Measurements from ENCODE around the gene TAOK1. TPM values are rescaled to one million over a fixed set of nuclear protein-coding genes. Genes with fewer than 3 reads are reported as not detected.

The TAOK1 gene
- total and polyA plus RNA-seq, 2 of the 13 experiments (the other 11 are each of a cell fraction or from before 2014, with no cell fraction given), result 14.1 to 23.0 TPM

GRCh38 chr17:29574732-29575510 lies 184.8 kb downstream of the TAOK1 start (continued):
- TF ChIP-seq, protein P1, sequence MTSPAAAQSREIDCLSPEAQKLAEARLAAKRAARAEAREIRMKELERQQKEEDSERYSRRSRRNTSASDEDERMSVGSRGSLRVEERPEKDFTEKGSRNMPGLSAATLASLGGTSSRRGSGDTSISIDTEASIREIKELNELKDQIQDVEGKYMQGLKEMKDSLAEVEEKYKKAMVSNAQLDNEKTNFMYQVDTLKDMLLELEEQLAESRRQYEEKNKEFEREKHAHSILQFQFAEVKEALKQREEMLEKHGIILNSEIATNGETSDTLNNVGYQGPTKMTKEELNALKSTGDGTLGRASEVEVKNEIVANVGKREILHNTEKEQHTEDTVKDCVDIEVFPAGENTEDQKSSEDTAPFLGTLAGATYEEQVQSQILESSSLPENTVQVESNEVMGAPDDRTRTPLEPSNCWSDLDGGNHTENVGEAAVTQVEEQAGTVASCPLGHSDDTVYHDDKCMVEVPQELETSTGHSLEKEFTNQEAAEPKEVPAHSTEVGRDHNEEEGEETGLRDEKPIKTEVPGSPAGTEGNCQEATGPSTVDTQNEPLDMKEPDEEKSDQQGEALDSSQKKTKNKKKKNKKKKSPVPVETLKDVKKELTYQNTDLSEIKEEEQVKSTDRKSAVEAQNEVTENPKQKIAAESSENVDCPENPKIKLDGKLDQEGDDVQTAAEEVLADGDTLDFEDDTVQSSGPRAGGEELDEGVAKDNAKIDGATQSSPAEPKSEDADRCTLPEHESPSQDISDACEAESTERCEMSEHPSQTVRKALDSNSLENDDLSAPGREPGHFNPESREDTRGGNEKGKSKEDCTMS (CRISPR knock-in tag; conservative IDR thresholded peaks at IDR 0.05), result no peak
- no peak for TF ChIP-seq ZNF33B (CRISPR knock-in tag; IDR thresholded peaks at IDR 0.05)
- peak; percentile 81 for TF ChIP-seq BORCS8-MEF2B (CRISPR knock-in tag; IDR thresholded peaks at IDR 0.05)
- TF ChIP-seq SETDB1 (CRISPR knock-in tag; IDR thresholded peaks at IDR 0.05; ENCODE audit: borderline replicate concordance), result no peak
- TF ChIP-seq, protein P2, sequence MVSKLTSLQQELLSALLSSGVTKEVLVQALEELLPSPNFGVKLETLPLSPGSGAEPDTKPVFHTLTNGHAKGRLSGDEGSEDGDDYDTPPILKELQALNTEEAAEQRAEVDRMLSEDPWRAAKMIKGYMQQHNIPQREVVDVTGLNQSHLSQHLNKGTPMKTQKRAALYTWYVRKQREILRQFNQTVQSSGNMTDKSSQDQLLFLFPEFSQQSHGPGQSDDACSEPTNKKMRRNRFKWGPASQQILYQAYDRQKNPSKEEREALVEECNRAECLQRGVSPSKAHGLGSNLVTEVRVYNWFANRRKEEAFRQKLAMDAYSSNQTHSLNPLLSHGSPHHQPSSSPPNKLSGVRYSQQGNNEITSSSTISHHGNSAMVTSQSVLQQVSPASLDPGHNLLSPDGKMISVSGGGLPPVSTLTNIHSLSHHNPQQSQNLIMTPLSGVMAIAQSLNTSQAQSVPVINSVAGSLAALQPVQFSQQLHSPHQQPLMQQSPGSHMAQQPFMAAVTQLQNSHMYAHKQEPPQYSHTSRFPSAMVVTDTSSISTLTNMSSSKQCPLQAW (CRISPR knock-in tag; IDR thresholded peaks at IDR 0.05), result peak; percentile 77
- TF ChIP-seq, protein P3, sequence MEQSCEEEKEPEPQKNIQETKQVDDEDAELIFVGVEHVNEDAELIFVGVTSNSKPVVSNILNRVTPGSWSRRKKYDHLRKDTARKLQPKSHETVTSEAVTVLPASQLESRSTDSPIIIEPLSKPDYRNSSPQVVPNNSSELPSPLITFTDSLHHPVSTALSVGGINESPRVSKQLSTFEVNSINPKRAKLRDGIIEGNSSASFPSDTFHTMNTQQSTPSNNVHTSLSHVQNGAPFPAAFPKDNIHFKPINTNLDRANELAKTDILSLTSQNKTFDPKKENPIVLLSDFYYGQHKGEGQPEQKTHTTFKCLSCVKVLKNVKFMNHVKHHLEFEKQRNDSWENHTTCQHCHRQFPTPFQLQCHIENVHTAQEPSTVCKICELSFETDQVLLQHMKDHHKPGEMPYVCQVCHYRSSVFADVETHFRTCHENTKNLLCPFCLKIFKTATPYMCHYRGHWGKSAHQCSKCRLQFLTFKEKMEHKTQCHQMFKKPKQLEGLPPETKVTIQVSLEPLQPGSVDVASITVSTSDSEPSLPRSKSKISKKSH (CRISPR knock-in tag; IDR thresholded peaks at IDR 0.05; ENCODE audit: borderline replicate concordance), result no peak; the same call in 1 of the 2 replicates
- 0 out of 2 replicates have a peak, but pooled peaks have one; percentile 27 for TF ChIP-seq BRD4 (CRISPR knock-in tag; IDR thresholded peaks at IDR 0.05)
- TF ChIP-seq ZSCAN21 (CRISPR knock-in tag; IDR thresholded peaks at IDR 0.05; ENCODE audit: borderline replicate concordance), result 0 out of 2 replicates have a peak, but pooled peaks have one; percentile 50
- peak; percentile 79 for TF ChIP-seq ZBTB38 (CRISPR knock-in tag; IDR thresholded peaks at IDR 0.05)
- TF ChIP-seq SRSF4 (IDR thresholded peaks at IDR 0.05; ENCODE audit: low read depth, low read length, poor library complexity, severe bottlenecking), result no peak
- no peak for TF ChIP-seq ZNF619 (CRISPR knock-in tag; IDR thresholded peaks at IDR 0.05)
- TF ChIP-seq ZNF333 (CRISPR knock-in tag; IDR thresholded peaks at IDR 0.05; ENCODE audit: borderline replicate concordance), result no peak
- TF ChIP-seq, protein P4, sequence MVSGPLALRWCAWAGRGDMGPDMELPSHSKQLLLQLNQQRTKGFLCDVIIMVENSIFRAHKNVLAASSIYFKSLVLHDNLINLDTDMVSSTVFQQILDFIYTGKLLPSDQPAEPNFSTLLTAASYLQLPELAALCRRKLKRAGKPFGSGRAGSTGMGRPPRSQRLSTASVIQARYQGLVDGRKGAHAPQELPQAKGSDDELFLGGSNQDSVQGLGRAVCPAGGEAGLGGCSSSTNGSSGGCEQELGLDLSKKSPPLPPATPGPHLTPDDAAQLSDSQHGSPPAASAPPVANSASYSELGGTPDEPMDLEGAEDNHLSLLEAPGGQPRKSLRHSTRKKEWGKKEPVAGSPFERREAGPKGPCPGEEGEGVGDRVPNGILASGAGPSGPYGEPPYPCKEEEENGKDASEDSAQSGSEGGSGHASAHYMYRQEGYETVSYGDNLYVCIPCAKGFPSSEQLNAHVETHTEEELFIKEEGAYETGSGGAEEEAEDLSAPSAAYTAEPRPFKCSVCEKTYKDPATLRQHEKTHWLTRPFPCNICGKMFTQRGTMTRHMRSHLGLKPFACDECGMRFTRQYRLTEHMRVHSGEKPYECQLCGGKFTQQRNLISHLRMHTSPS (CRISPR knock-in tag; IDR thresholded peaks at IDR 0.05; ENCODE audit: low read depth), result peak; percentile 74
- TF ChIP-seq GATAD1 (CRISPR knock-in tag; IDR thresholded peaks at IDR 0.05), result peak; percentile 52; the same call in 1 of the 2 replicates
- no peak for TF ChIP-seq ATF7 (IDR thresholded peaks at IDR 0.05)
- TF ChIP-seq ATF7 (CRISPR knock-in tag; IDR thresholded peaks at IDR 0.05), result peak; percentile 82
- TF ChIP-seq CCDC6 (CRISPR knock-in tag; IDR thresholded peaks at IDR 0.05), result peak; percentile 48; the same call in 1 of the 2 replicates
- TF ChIP-seq ARHGAP35 (CRISPR knock-in tag; IDR thresholded peaks at IDR 0.05; ENCODE audit: borderline replicate concordance), result no peak
- no peak for TF ChIP-seq ZNF678 (CRISPR knock-in tag; IDR thresholded peaks at IDR 0.05)
- no peak for TF ChIP-seq ZNF850 (CRISPR knock-in tag; conservative IDR thresholded peaks at IDR 0.05)

Measured in HepG2 (cell line).